NCI-H524 treated with DMSO at 0.1 percent for 48 hours (cell line): ENCODE measurements around the gene CHRNB1.

Experiments used
- DNase-seq: peaks from one replicate; lab custom pipeline; 2025; lab: John Stamatoyannopoulos, UW

Gene CHRNB1

GRCh38 chr17:7416323-7416722 lies 28.5 kb upstream of the CHRNB1 start:
- no peak for DNase-seq

- no peak for DNase-seq
Measured at GRCh38 chr17:7417056-7417655, 27.7 kb upstream of the CHRNB1 start.

- DNase-seq, result no peak
Measured at GRCh38 chr17:7418472-7419152, 26.2 kb upstream of the CHRNB1 start.

GRCh38 chr17:7419819-7420610 lies 24.8 kb upstream of the CHRNB1 start, which contains the start of gene SPEM1:
TSS of gene SPEM1 (plus strand) at chr17:7420324. CDS start at chr17:7420385, 61 bp downstream.
- DNase-seq, result no peak

- DNase-seq, result no peak
Measured at GRCh38 chr17:7421186-7421585, 23.7 kb upstream of the CHRNB1 start.

- no peak for DNase-seq
Measured at GRCh38 chr17:7423679-7424078, 21.2 kb upstream of the CHRNB1 start.

GRCh38 chr17:7425316-7425715 lies 19.5 kb upstream of the CHRNB1 start, which contains the start of gene SPEM2:
TSS of gene SPEM2 (plus strand) at chr17:7425616. CDS start at chr17:7425689, 73 bp downstream.
- no peak for DNase-seq

- no peak for DNase-seq
Measured at GRCh38 chr17:7425756-7426155, 19.1 kb upstream of the CHRNB1 start.

- no peak for DNase-seq
Measured at GRCh38 chr17:7426203-7426863, 18.5 kb upstream of the CHRNB1 start.

GRCh38 chr17:7426896-7427489 lies 17.9 kb upstream of the CHRNB1 start:
- no peak for DNase-seq

- DNase-seq, result no peak
Measured at GRCh38 chr17:7427549-7427948, 17.3 kb upstream of the CHRNB1 start.

- no peak for DNase-seq
Measured at GRCh38 chr17:7428557-7428956, 16.3 kb upstream of the CHRNB1 start, which contains the start of gene SPEM3. TSS of gene SPEM3 (plus strand) at chr17:7428857. CDS start at chr17:7428903, 46 bp downstream.

GRCh38 chr17:7429722-7430121 lies 15.1 kb upstream of the CHRNB1 start:
- no peak for DNase-seq

GRCh38 chr17:7431231-7431630 lies 13.6 kb upstream of the CHRNB1 start:
- no peak for DNase-seq

GRCh38 chr17:7432296-7432695 lies 12.6 kb upstream of the CHRNB1 start:
- no peak for DNase-seq

GRCh38 chr17:7435676-7436555 lies 8.9 kb upstream of the CHRNB1 start:
- DNase-seq, result no peak

- DNase-seq, result no peak
Measured at GRCh38 chr17:7436556-7437368, 8.1 kb upstream of the CHRNB1 start.

GRCh38 chr17:7437369-7437863 lies 7.4 kb upstream of the CHRNB1 start:
- DNase-seq, result no peak

GRCh38 chr17:7437950-7438614 lies 6.8 kb upstream of the CHRNB1 start:
- DNase-seq, result no peak
